Progenitor cell of endocrine pancreas (in vitro differentiated cells): ENCODE data around the gene CALML4. TPM values are rescaled to one million over a fixed set of nuclear protein-coding genes. Genes with fewer than 3 reads are reported as not detected.
"Not testable (repeated sequence)": the region's sequence is repeated elsewhere in the genome, so short reads cannot be mapped to it uniquely, and the experiment has no call there.

Experiments used
- DNase-seq: peaks from one replicate; pipeline ENCODE4 v3.0.0; 2021; ENCODE audit warnings: low spot score; ENCODE audit not compliant: unreplicated experiment
- H3K27ac Mint-ChIP-seq: 2 replicates; pipeline ENCODE4 v1.8.0; 2021; ENCODE audit warnings: mild to moderate bottlenecking, moderate library complexity, mixed read lengths
- H3K27me3 Mint-ChIP-seq: 2 replicates; pipeline ENCODE4 v1.8.0; 2021; ENCODE audit warnings: mixed read lengths
- H3K36me3 Mint-ChIP-seq: 2 replicates; pipeline ENCODE4 v1.8.0; 2022; ENCODE audit warnings: mixed read lengths; ENCODE audit not compliant: insufficient read depth
- H3K4me1 Mint-ChIP-seq: 2 replicates; pipeline ENCODE4 v1.8.0; 2021; ENCODE audit warnings: low read depth, mixed read lengths
- H3K4me3 Mint-ChIP-seq: 2 replicates; pipeline ENCODE4 v1.8.0; 2021; ENCODE audit warnings: low read depth, mild to moderate bottlenecking, moderate library complexity, mixed read lengths
- H3K9me3 Mint-ChIP-seq: 2 replicates; pipeline ENCODE4 v1.8.0; 2021; ENCODE audit warnings: low read depth, mixed read lengths
- total RNA-seq: library from RNA; stranded (reverse); gene quantifications from 2 replicates; pipeline ENCODE4 v1.2.1, GENCODE V29; 2021
- TF ChIP-seq, protein P1 (sequence below): fragments of 200-600 bp; sonication (generic); IDR thresholded peaks from one replicate; pipeline ENCODE4 v1.5.0; 2021; ENCODE audit warnings: antibody characterized with exemption, mild to moderate bottlenecking; ENCODE audit not compliant: unreplicated experiment

CALML4 gene
- total RNA-seq, 1 donor from 2014 or later = 9.7 TPM

DNA sequence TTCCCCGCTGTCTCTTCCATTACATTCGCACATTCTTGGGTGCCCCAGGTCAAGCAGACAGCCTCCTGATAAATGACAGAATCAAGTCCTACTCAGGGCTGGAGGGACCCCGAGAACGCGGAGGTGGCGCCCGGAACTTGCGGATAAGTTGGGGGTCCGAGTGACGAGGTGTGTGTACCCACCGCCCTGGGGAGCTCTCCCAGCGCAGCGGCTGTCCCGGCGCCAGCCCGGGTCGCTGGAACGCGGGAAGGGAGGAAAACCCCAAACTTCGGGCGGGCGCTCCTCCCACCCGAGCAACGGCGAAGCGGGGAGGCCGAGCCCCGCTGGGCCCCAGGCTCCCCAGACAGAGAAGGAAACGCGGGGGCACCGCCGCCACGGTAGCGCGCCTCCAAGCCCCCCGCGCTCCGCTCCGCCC is 23.8 kb upstream of the CALML4 start:
- Mint-ChIP-seq H3K36me3 (no peaks in the 10 kb centered on the region), H3K4me3 (peak overlapping the region; percentile 76), H3K4me1 (peaks cover 13% of the 10 kb centered on the region), H3K27me3 (peaks cover 16% of the 10 kb centered on the region), H3K27ac (peak overlapping the region; percentile 71), H3K9me3 (no peaks in the 10 kb centered on the region)
- DNase-seq = no peak
- TF ChIP-seq, protein P1, sequence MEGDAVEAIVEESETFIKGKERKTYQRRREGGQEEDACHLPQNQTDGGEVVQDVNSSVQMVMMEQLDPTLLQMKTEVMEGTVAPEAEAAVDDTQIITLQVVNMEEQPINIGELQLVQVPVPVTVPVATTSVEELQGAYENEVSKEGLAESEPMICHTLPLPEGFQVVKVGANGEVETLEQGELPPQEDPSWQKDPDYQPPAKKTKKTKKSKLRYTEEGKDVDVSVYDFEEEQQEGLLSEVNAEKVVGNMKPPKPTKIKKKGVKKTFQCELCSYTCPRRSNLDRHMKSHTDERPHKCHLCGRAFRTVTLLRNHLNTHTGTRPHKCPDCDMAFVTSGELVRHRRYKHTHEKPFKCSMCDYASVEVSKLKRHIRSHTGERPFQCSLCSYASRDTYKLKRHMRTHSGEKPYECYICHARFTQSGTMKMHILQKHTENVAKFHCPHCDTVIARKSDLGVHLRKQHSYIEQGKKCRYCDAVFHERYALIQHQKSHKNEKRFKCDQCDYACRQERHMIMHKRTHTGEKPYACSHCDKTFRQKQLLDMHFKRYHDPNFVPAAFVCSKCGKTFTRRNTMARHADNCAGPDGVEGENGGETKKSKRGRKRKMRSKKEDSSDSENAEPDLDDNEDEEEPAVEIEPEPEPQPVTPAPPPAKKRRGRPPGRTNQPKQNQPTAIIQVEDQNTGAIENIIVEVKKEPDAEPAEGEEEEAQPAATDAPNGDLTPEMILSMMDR = no peak

DNA sequence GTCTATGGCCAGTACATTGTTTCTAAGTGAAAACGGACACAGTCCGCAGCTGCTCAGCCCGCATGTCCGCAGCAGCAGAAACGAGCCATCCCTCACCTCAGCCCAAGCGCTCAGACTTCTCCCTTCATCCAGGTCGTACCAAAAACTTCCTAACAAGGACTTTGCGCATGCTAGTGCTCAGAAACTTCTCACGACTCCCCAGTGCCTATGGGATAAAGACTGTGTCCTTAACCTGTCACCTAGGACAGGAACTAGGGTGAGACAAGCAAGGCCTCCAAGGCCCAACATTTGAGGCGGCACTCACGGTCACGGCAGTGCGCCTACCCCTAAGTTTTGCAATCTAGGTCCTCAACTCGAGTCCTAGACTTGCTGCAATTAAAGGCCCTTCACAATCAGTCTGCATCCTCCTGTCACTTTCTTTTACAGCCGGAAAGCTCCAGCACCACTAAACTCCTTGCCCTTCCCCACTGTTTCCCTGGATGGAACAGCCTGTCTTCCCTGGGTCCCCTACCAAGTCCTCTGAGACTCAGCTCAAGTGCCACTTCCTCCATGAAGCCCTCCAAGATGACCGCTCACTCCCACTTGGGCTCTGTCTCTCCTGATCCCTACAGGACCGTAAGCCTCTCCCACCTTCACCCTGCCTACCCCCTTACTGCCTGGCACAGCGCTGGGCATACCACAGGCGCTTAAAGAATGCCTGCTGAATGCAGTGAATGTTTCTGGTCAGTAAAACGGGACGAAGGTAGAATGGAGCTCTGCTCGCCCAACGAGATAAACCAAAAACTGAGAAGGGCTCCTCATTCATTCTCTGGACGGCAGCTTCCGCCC is 23.2 kb upstream of the CALML4 start:
- Mint-ChIP-seq H3K27ac (peak overlapping the region; percentile 71), H3K27me3 (peaks cover 16% of the 10 kb centered on the region), H3K36me3 (no peaks in the 10 kb centered on the region), H3K9me3 (no peaks in the 10 kb centered on the region), H3K4me3 (peak overlapping the region; percentile 76), H3K4me1 (peaks cover 13% of the 10 kb centered on the region)
- TF ChIP-seq, protein P1 = no peak
- DNase-seq = no peak

DNA sequence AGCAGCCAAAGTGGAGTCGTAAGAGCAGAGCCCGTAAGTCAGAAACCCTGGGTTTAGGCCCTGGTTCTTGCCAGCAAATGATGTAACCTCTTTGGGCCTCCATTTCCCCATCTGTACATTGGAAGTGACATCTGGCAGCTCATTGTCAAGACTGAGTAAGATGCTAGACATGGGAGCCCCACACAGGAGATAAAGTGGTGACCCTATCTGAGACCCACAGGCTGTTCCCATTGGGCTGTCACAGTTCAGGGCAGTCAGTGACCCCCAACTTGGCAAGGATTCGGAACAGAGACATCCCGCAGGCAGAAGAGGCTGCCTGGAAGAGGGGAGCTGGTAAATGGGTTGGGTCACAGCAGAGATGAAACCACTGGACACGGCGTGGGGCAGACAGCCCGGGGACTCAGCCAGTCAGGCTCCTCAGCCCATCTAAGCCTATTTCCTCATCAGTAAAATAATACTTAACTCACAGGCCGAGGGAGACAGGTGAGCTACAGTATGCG is 22.6 kb upstream of the CALML4 start:
- Mint-ChIP-seq H3K27ac (no peak overlapping the region), H3K4me1 (peaks cover 16% of the 10 kb centered on the region), H3K9me3 (no peaks in the 10 kb centered on the region), H3K36me3 (peaks cover 4% of the 10 kb centered on the region), H3K27me3 (peaks cover 16% of the 10 kb centered on the region), H3K4me3 (peak overlapping the region; percentile 76)
- TF ChIP-seq, protein P1 = no peak
- DNase-seq = no peak

DNA sequence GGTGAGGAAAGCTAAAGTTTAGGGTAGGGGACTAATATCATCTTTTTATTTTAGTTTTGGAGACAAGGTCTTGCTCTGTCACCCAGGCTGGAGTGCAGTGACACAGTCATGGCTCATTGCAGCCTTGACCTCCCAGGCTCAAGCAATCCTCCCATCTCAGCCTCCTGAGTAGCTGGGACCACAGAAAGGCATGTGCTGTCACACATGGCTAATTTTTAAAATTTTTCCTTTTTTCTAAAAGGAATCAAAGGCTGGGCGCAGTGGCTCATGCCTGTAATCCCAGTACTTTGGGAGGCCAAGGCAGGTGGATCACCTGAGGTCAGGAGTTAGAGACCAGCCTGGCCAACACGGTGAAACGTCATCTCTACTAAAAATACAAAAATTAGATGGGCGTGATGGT is 20.3 kb upstream of the CALML4 start:
- peaks cover 16% of the 10 kb centered on the region for H3K4me1 Mint-ChIP-seq
- not testable (repeated sequence) for H3K27me3 Mint-ChIP-seq, H3K36me3 Mint-ChIP-seq, H3K4me3 Mint-ChIP-seq, DNase-seq, H3K9me3 Mint-ChIP-seq
- peak overlapping the region; percentile 33 for H3K27ac Mint-ChIP-seq

DNA sequence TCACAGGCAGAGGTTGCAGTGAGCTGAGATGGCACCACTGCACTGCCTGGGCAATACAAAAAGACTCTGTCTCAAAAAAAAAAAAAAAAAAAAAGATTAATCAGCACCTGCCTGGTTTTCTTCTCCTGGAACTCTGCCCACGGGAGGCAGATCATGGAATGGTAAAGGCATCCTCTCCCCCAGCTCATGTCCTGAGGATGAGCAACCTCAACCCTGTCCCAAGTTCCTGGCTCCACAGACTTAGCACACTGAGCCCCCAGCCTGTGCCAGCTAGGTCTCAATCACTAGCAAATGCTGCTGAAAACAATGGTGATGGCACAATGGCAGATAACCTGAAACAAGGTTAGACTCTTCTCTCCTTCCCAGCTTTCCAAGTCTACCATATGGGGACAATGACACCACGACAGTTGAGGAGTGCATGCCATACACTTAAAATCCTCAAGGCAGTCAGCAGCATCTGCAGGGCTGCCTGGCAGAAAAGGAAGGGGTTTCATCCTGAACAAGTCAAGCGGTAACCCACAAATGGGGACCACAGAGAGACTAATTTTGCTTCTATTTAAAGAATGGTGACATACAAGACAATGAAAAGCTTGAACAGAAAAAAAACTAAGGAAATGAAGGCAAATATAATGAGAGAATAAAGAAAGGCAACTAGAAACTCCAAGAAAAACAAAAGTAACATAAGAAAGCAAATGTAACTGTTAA is 19.6 kb upstream of the CALML4 start:
- Mint-ChIP-seq H3K27ac (peak overlapping the region; percentile 85), H3K36me3 (peaks cover 6% of the 10 kb centered on the region), H3K9me3 (no peaks in the 10 kb centered on the region), H3K4me1 (peaks cover 12% of the 10 kb centered on the region), H3K4me3 (no peak overlapping the region), H3K27me3 (no peaks in the 10 kb centered on the region)
- DNase-seq = no peak
- TF ChIP-seq, protein P1 = no peak
